SH-SY5Y (cell line): ENCODE measurements around the gene ARMS2.

Source experiments
- GATA2 ChIP-seq: IDR thresholded peaks from 2 replicates; pipeline ENCODE4 v1.6.1; 2011; ENCODE audit warnings: mild to moderate bottlenecking, low read depth, low read length
- GATA3 ChIP-seq: IDR thresholded peaks from 2 replicates; pipeline ENCODE4 v1.6.1; 2011; ENCODE audit warnings: low read depth, mild to moderate bottlenecking, low read length, moderate library complexity

DNA sequence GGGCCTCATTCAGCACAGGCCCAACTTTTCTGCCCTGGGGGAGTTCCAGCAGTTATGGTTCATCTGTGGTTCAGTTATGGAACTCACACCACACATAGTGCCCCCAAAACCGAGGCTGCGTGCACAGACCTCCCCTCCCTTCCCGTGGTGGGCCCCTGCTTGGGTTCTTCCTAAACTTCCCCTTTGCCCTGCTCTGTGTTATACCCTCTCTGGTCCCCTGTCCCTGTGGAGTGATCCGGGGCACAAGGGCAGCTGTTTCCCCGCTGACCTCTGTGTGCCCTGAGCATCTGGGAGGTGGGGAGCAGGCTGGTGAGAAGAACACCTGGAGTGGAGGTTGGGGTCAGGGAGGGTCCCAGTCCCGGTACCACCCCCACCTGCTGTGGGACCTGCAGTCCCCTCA is 46.3 kb downstream of the ARMS2 start:
- TF ChIP-seq GATA3 (no peak), GATA2 (no peak)
